Adipose tissue (tissue), 3 donors: ENCODE data around the gene ANKRD45. TPM values are rescaled to one million over a fixed set of nuclear protein-coding genes. Genes with fewer than 3 reads are reported as not detected.
"Not testable (repeated sequence)": the region's sequence is repeated elsewhere in the genome, so short reads cannot be mapped to it uniquely, and the experiment has no call there.

Experiments used
- H3K27ac ChIP-seq: one replicate; pipeline ENCODE4 v1.5.1; 2013; ENCODE audit warnings: low read depth, low read length
- WGBS, 3 donors: extraction: QIAGEN DNeasy Blood & Tissue Kit; methylation state at CpG; one replicate each; pipeline ENCODE4 v1.1.7; 2013; 5-methylcytosine and 5-hydroxymethylcytosine counted together
- polyA plus RNA-seq, 3 donors: library from polyadenylated mRNA; stranded (reverse); fragments of 200-250 nt; gene quantifications; one replicate each; pipeline ENCODE4 v1.2.3, GENCODE V29; 2013
- donor health status: healthy with polysubstance abuse.
- donor health status: Bipolar disorder and iron deficiency.
- donor health status: healthy.

ANKRD45 gene
- polyA plus RNA-seq, 3 donors: 0.13 to 0.26 TPM; not detected in 1

GRCh38 chr1:173660306-173660705 is 9.3 kb downstream of the ANKRD45 start:
- WGBS, 3 donors: 90 to 96% (median 93%) methylated on average over 2 of the region's 2 CpGs
- no peak overlapping the region for H3K27ac ChIP-seq

- no peak overlapping the region for H3K27ac ChIP-seq
Measured at GRCh38 chr1:173648880-173649605, 20.6 kb downstream of the ANKRD45 start.

- 69 to 75% (median 73%) methylated on average over 3 of the region's 3 CpGs for WGBS, 3 donors
- no peak overlapping the region for H3K27ac ChIP-seq
Measured at GRCh38 chr1:173646656-173647055, 23.0 kb downstream of the ANKRD45 start.

- H3K27ac ChIP-seq: not testable (repeated sequence)
- 93 to 97% (median 95%) methylated on average over 4 of the region's 4 CpGs for WGBS, 3 donors
Measured at GRCh38 chr1:173642450-173643139, 27.1 kb downstream of the ANKRD45 start.

GRCh38 chr1:173639102-173639501 is 30.5 kb downstream of the ANKRD45 start:
- WGBS, 3 donors: 16 to 68% (median 60%) methylated on average over 2 of the region's 2 CpGs
- H3K27ac ChIP-seq: no peak overlapping the region

GRCh38 chr1:173638043-173639021 is 31.3 kb downstream of the ANKRD45 start:
- H3K27ac ChIP-seq: no peak overlapping the region
- WGBS, 3 donors: 59 to 87% (median 85%) methylated on average over 12 of the region's 12 CpGs

GRCh38 chr1:173637236-173638042 is 32.2 kb downstream of the ANKRD45 start:
- 89 to 96% (median 90%) methylated on average over 6 of the region's 6 CpGs for WGBS, 3 donors
- H3K27ac ChIP-seq: not testable (repeated sequence)

GRCh38 chr1:173635116-173635515 is 34.5 kb downstream of the ANKRD45 start, which contains the start of gene TEX50:
TSS of gene TEX50 (plus strand) at chr1:173635338. CDS start at chr1:173635522, 184 bp downstream.
- H3K27ac ChIP-seq: no peak within 1 kb of the TSS
- WGBS, 3 donors: 78 to 87% (median 81%) methylated on average over 1 of the region's 1 CpG

GRCh38 chr1:173628888-173629287 is 40.8 kb downstream of the ANKRD45 start:
- 91 to 99% (median 91%) methylated on average over 3 of the region's 3 CpGs for WGBS, 3 donors
- H3K27ac ChIP-seq: no peak overlapping the region

GRCh38 chr1:173627269-173627668 is 42.4 kb downstream of the ANKRD45 start:
- no peak overlapping the region for H3K27ac ChIP-seq

- no peak overlapping the region for H3K27ac ChIP-seq
- WGBS, 3 donors: 87 to 93% (median 87%) methylated on average over 4 of the region's 4 CpGs
Measured at GRCh38 chr1:173616859-173617258, 52.8 kb downstream of the ANKRD45 start.

- H3K27ac ChIP-seq: not testable (repeated sequence)
- 94 to 96% (median 94%) methylated on average over 28 to 32 of the region's 32 CpGs for WGBS, 3 donors
Measured at GRCh38 chr1:173613086-173613485, 56.6 kb downstream of the ANKRD45 start.

- 89 to 93% (median 89%) methylated on average over 4 of the region's 4 CpGs for WGBS, 3 donors
- H3K27ac ChIP-seq: no peak overlapping the region
Measured at GRCh38 chr1:173608503-173609216, 61.0 kb downstream of the ANKRD45 start.

GRCh38 chr1:173603056-173603591 is 66.5 kb downstream of the ANKRD45 start, which contains the start of gene SLC9C2:
TSS of gene SLC9C2 (minus strand) at chr1:173603072. CDS start at chr1:173601776, 1,296 bp downstream.
- H3K27ac ChIP-seq: no peak within 1 kb of the TSS
- WGBS, 3 donors: 19 to 30% (median 29%) methylated on average over 5 of the region's 5 CpGs

GRCh38 chr1:173601588-173601987 is 68.1 kb downstream of the ANKRD45 start:
- 84 to 94% (median 89%) methylated on average over 2 of the region's 2 CpGs for WGBS, 3 donors
- no peak overlapping the region for H3K27ac ChIP-seq

- no peak overlapping the region for H3K27ac ChIP-seq
- WGBS, 3 donors: 88 to 94% (median 91%) methylated on average over 3 of the region's 3 CpGs
Measured at GRCh38 chr1:173596097-173596825, 73.4 kb downstream of the ANKRD45 start.
